Heart left ventricle (tissue), 16 donors: ENCODE results near the gene NCOA4. TPM values are rescaled to one million over a fixed set of nuclear protein-coding genes. Genes with fewer than 3 reads are reported as not detected.

Experiments used
- ATAC-seq, 4 donors: fragments of 200-7000 bp; cut with Tn5 transposase; one replicate each; pipeline ENCODE4 v1.9.1; 2020 to 2022; ENCODE audit warnings: moderate library complexity in 4 of 4, mild to moderate bottlenecking in 3 of 4, moderate number of reproducible peaks in 1 of 4
- DNase-seq, 5 donors: peaks; one replicate each; pipeline ENCODE4 v3.0.0-alpha.2; 2020
- H3K27ac ChIP-seq, 12 donors: fragments of 200-600 bp; sonication (generic) in 4 of 12; one replicate each; pipeline versions ENCODE4 v1.5.0 to v1.8.0; 2016 to 2022; ENCODE audit warnings: mild to moderate bottlenecking in 2 of 12
- H3K27me3 ChIP-seq, 9 donors: fragments of 200-600 bp; sonication (generic) in 2 of 9; one replicate each; pipeline versions ENCODE4 v1.5.1 to v1.8.0; 2016 to 2022; ENCODE audit warnings: mild to moderate bottlenecking in 3 of 9
- H3K36me3 ChIP-seq, 9 donors: fragments of 200-600 bp; sonication (generic) in 2 of 9; one replicate each; pipeline versions ENCODE4 v1.5.0 to v1.8.0; 2018 to 2022; ENCODE audit warnings: mild to moderate bottlenecking in 2 of 9
- H3K4me1 ChIP-seq, 12 donors: fragments of 200-600 bp; sonication (generic) in 4 of 12; one replicate each; pipeline versions ENCODE4 v1.5.0 to v1.8.0; 2016 to 2022; ENCODE audit warnings: mild to moderate bottlenecking in 3 of 12
- H3K4me3 ChIP-seq, 12 donors: fragments of 200-600 bp; sonication (generic) in 4 of 12; one replicate each; pipeline versions ENCODE4 v1.5.0 to v1.8.0; 2017 to 2022; ENCODE audit warnings: mild to moderate bottlenecking in 9 of 12, moderate library complexity in 4 of 12
- H3K9me3 ChIP-seq, 12 donors: fragments of 200-600 bp; sonication (generic) in 4 of 12; one replicate each; pipeline versions ENCODE4 v1.5.0 to v1.8.0; 2016 to 2022; ENCODE audit warnings: mild to moderate bottlenecking in 1 of 12
- POLR2A ChIP-seq, 2 donors: fragments of 450-650 bp; IDR thresholded peaks; one replicate each; pipeline ENCODE4 v1.6.1; 2017; ENCODE audit warnings: antibody characterized with exemption in 2 of 2, mild to moderate bottlenecking in 2 of 2, moderate library complexity in 2 of 2
- WGBS, 4 donors: extraction: QIAGEN DNeasy Blood & Tissue Kit in 2 of 4; methylation state at CpG; one replicate each; pipeline versions ENCODE4 v1.1.5 to v1.1.7; 2013 to 2018; 5-methylcytosine and 5-hydroxymethylcytosine counted together
- intact Hi-C, 10 donors: fragments of 100-400 bp; cut with DNase I; formaldehyde crosslinking; loops; one replicate each; pipeline versions ENCODE4 v1.11.1 to v1.14.2; 2022
- polyA plus RNA-seq, 2 donors: library from polyadenylated mRNA; stranded (reverse); fragments of 200-250 nt; gene quantifications; one replicate each; pipeline ENCODE4 v1.2.3, GENCODE V29; 2013
- total RNA-seq, 9 donors: library from RNA; depleted of rRNA in 2 of 9; stranded (reverse); fragments of >200 nt in 2 of 9; fragmentation: NEBNext Ultra II Directional in 3 of 9; extraction: Animal tissue kit (Norgen Biotek cat#: 25700) in 3 of 9; gene quantifications; one replicate each; pipeline versions ENCODE4 v1.1.0 to v1.2.4, GENCODE V29; 2016 to 2023
- TF ChIP-seq, protein P1 (sequence below), 12 donors: fragments of 200-600 bp; sonication (generic) in 4 of 12; IDR thresholded peaks; one replicate each; pipeline versions ENCODE4 v1.5.0 to v1.8.0; 2018 to 2022; ENCODE audit warnings: antibody characterized with exemption in 12 of 12, mild to moderate bottlenecking in 5 of 12
- donor health status: ischemic (EF 13 %, LVEDD 7.1; RV severe dilation, severe dysfunction).
- donor health status: healthy with polysubstance abuse.
- donor health status: DM: no; HTN: yes; CAD: no.
- donor health status: DM: no; HTN: no; CAD: no.
- donor health status: ischemic (EF 25% LVEDD 6.9; RV normal size, moderate dysfunction).
- donor health status: ischemic (EF 25% LVEDD 5.7; RV mildly dilated, moderate dysfunction).
- donor health status: healthy.
- donor health status: DM: yes; HTN: yes; CAD: no.
- donor health status: ischemic (EF 35%, LVEDD 5.7; RV mildly dilated, moderate dysfunction).
- donor health status: nonischemic (EF 11% LVEDD 7.7; RV severe dilation, severe dysfunction).
- donor health status: DM: yes; HTN: yes; CAD: no.
- donor health status: PGD.
- donor health status: ischemic (EF 29% LVEDD 5.4; RV normal size, mild dysfunction).
- donor health status: nonischemic (EF 23%, LVEDD 6.1; RV moderate dilation, normal function).

NCOA4 gene
- total and polyA plus RNA-seq, 11 donors, result 55.1 to 296 (median 252) TPM

GRCh38 chr10:46019177-46019528, 11.3 kb downstream of the NCOA4 start:
- DNase-seq, result peak in 1 of 5 donors; percentile 50
- H3K36me3 ChIP-seq, result peaks cover 0 to 32% (median 23%) of the 10 kb centered on the region in 9 donors
- H3K27me3 ChIP-seq, result no peaks in the 10 kb centered on the region
- WGBS, 4 donors, result 55 to 60% (median 57%) methylated on average over 3 of the region's 3 CpGs
- TF ChIP-seq POLR2A (IDR thresholded peaks at IDR 0.05), result no peak
- H3K4me1 ChIP-seq, result peaks cover 0 to 85% (median 70%) of the 10 kb centered on the region in 12 donors
- no peaks in the 10 kb centered on the region for H3K9me3 ChIP-seq
- intact Hi-C loops, result no loop called here
- H3K4me3 ChIP-seq, result peak overlapping the region in 7 of 12 donors; percentile 11 to 73 (median 34)
- peak in 1 of 4 donors; percentile 28 for ATAC-seq
- peak overlapping the region; percentile 36 to 94 (median 85) for H3K27ac ChIP-seq

DNA sequence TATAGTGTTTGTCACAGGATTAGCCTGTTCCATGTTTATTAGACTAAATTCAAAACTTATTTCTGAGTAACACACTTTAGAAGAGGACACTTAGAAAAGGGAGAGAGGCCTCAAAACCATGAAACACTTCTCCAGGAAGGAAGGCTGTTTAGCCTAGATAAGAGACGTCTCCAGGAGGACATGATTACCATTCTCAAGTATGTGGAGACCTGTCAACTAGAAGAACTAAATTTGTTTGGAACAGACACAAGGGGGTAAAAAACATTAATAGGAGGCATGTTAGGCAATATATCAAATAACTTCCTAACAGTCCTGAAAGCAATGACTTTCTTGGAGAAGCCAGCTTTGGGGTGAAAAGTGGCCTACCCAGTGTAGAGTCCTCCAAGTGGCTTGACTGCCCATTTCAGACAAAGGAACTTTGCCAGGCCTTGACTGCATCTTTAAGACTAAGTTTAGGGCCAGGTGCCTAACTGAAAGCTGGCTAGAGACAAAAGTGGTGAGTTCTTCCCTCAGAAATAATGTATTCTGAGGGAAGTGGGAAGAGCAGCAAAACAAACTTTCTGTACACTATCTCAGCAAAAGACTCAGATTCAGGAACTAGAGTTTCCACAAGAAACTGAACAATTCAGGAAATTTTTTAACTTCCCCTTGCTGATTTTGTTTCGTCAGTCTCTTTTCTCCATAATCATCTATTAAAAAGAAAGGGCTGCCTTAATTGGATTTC, 11.8 kb downstream of the NCOA4 start:
- TF ChIP-seq, protein P1, sequence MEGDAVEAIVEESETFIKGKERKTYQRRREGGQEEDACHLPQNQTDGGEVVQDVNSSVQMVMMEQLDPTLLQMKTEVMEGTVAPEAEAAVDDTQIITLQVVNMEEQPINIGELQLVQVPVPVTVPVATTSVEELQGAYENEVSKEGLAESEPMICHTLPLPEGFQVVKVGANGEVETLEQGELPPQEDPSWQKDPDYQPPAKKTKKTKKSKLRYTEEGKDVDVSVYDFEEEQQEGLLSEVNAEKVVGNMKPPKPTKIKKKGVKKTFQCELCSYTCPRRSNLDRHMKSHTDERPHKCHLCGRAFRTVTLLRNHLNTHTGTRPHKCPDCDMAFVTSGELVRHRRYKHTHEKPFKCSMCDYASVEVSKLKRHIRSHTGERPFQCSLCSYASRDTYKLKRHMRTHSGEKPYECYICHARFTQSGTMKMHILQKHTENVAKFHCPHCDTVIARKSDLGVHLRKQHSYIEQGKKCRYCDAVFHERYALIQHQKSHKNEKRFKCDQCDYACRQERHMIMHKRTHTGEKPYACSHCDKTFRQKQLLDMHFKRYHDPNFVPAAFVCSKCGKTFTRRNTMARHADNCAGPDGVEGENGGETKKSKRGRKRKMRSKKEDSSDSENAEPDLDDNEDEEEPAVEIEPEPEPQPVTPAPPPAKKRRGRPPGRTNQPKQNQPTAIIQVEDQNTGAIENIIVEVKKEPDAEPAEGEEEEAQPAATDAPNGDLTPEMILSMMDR (IDR thresholded peaks at IDR 0.05), result no peak
- TF ChIP-seq POLR2A (IDR thresholded peaks at IDR 0.05), result no peak
- intact Hi-C loops, result no loop called here
- ATAC-seq, result no peak
- Histone ChIP-seq H3K27me3 (no peaks in the 10 kb centered on the region), H3K36me3 (peaks cover 0 to 38% (median 28%) of the 10 kb centered on the region in 9 donors), H3K9me3 (no peaks in the 10 kb centered on the region), H3K4me3 (peak overlapping the region in 5 of 12 donors; percentile 11 to 73 (median 16)), H3K4me1 (peaks cover 0 to 79% (median 65%) of the 10 kb centered on the region in 12 donors), H3K27ac (peak overlapping the region in 11 of 12 donors; percentile 25 to 94 (median 85))
- no peak for DNase-seq
- whole genome bisulfite sequencing, 4 donors, result 23 to 33% (median 28%) methylated on average over 2 of the region's 2 CpGs

DNA sequence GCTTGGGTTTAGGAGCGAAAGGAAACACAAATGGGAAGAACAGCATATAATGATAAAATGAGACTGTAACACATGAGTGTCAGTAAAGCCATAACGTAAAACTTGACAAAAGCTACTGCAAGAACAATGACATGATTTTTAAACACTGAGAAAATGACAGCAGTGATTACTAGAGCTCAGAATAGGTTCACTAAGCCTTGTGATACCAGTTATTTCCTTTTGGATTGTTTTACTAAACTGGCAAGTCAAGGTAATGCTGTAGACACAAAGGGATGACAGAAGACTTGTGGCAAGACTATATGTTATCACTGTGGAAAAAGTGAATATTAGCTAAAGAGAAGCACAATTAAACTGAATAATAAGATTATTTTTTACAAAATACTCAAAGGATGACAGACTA, 12.7 kb downstream of the NCOA4 start:
- no peaks in the 10 kb centered on the region for H3K27me3 ChIP-seq
- peak overlapping the region in 9 of 12 donors; percentile 14 to 93 (median 85) for H3K27ac ChIP-seq
- WGBS, 4 donors, result 65 to 71% (median 66%) methylated on average over 2 of the region's 2 CpGs
- no peaks in the 10 kb centered on the region for H3K9me3 ChIP-seq
- peaks cover 0 to 76% (median 61%) of the 10 kb centered on the region in 12 donors for H3K4me1 ChIP-seq
- no peak for ATAC-seq
- no peak overlapping the region for H3K4me3 ChIP-seq
- no peak for TF ChIP-seq POLR2A (IDR thresholded peaks at IDR 0.05)
- TF ChIP-seq, protein P1 (IDR thresholded peaks at IDR 0.05), result no peak
- no peak for DNase-seq
- peaks cover 0 to 46% (median 37%) of the 10 kb centered on the region in 9 donors for H3K36me3 ChIP-seq
- intact Hi-C loops, result no loop called here

GRCh38 chr10:46016811-46017210, 13.6 kb downstream of the NCOA4 start:
- intact Hi-C loops, result no loop called here
- peak overlapping the region in 5 of 12 donors; percentile 11 to 93 (median 44) for H3K27ac ChIP-seq
- no peaks in the 10 kb centered on the region for H3K27me3 ChIP-seq
- H3K36me3 ChIP-seq, result peaks cover 0 to 56% (median 46%) of the 10 kb centered on the region in 9 donors
- peaks cover 0 to 66% (median 54%) of the 10 kb centered on the region in 12 donors for H3K4me1 ChIP-seq
- no peak for DNase-seq
- ATAC-seq, result no peak
- no peak for TF ChIP-seq POLR2A (IDR thresholded peaks at IDR 0.05)
- TF ChIP-seq, protein P1 (IDR thresholded peaks at IDR 0.05), result no peak
- H3K4me3 ChIP-seq, result no peak overlapping the region
- no peaks in the 10 kb centered on the region for H3K9me3 ChIP-seq
- 86 to 94% (median 89%) methylated on average over 1 of the region's 1 CpG for WGBS, 4 donors
